GM19452 (cell line): ENCODE data around the gene DTD1.
"Not testable (repeated sequence)": the region's sequence is repeated elsewhere in the genome, so short reads cannot be mapped to it uniquely, and the experiment has no call there.

Experiments used
- ATAC-seq: cut with Tn5 transposase; IDR thresholded peaks from one replicate; pipeline ENCODE4 v1.9.1; 2021; ENCODE audit not compliant: unreplicated experiment

Gene DTD1

DNA sequence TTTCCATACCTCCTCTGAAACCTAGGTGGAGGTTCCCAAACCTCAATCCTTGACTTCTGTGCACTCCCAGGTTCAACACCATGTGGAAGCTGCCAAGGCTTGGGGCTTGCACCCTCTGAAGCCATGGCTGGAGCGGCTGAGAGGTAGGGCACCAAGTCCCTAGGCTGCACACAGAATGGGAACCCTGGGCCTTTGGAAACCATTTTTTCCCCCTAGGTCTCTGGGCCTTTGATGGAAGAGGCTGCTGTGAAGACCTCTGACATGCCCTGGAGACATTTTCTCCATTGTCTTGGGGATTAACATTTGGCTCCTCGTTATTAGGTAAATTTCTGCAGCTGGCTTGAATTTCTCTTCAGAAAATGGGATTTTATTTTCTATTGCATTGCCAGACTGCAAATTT, 199.2 kb downstream of the DTD1 start:
- not testable (repeated sequence) for ATAC-seq

DNA sequence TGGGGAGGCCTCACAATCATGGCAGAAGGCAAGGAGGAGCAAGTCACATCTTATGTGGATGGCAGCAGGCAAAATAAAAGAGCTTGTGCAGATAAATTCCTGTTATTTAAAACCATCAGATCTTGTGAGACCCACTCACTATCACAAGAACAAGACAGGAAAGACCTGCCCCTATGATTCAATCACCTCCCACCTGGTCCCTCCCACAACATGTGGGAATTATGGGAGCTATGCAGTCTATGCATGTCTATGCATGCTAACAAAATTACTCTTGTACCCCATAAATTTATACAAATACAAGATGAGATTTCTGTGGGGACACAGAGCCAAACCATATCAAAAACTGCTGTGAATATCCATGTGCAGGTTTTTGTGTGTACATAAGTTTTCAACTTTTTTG, 200.2 kb downstream of the DTD1 start:
- ATAC-seq: no peak

DNA sequence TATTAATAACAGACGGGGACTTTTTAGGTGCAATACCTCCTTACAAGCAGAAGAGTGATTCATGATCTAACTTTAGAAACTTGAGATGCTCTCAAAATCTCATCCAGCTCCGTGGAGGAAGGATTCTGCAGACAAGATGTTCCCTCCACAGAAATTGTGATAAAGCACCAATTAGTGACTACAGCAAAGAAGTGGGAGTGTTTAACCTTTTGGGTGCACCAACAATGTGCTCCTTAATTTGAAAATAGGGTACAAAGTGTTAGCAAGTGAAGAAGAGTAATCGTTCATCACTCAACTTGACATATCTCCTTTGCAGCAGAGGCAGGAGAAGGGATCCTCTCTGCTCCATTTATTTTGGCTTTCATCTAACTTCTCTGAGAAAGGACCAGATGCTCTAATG, 202.9 kb downstream of the DTD1 start:
- ATAC-seq: no peak

DNA sequence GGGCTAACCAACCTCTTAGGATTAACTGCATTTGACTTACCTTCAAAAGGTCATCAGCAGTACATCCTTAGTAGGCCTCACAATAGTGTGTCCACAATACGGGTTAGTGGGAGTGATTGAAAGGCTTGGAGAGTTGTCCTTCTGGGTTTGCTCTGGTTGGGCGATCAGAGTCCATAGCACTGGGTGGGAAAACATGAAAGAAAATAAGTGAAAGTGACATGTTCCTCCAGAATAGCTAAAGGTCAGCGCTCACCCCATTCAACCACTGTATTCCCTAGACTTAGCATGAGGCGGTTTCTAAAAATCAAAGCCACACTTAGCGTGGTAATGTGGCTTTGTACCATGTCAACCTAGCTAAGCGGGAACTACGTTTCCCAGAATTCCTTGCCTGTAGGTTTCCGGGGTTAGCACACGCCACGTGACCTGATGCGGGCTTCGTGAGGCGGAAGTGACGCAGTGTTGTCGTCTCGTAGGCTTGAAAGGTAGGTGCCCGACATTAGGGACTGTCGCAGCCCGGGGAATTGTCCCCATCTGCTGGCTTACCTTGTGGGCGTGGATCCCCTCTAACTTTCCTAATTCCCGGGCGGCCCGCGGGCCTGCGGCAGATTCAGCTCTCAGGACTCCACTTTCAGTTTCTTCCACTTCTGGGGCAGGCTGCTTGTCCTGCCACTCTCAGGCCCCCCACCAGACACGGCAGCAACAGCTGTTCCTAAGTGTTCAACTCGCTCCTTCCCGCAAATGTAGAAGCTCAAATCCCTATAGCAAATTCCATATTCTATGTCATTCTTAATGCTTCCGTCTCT, 206.0 kb downstream of the DTD1 start:
- peak; percentile 98 for ATAC-seq

DNA sequence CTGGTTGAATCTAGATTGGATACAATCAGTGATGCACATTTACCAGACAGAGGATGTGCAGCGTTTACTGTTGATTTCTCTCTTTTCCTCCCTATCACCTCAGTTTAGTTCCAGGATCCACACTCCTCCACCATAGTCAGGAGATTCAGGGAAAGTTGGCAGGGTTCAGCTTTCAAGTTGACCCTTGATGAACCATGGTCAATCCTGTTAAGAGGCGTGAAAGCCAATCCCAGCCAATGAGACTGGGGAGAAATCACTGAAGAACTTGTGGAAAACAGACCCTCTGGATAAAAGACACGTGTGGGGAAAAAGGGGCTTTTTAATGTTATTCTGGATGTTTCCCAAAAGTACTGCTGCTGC, 206.6 kb downstream of the DTD1 start:
- ATAC-seq: no peak

DNA sequence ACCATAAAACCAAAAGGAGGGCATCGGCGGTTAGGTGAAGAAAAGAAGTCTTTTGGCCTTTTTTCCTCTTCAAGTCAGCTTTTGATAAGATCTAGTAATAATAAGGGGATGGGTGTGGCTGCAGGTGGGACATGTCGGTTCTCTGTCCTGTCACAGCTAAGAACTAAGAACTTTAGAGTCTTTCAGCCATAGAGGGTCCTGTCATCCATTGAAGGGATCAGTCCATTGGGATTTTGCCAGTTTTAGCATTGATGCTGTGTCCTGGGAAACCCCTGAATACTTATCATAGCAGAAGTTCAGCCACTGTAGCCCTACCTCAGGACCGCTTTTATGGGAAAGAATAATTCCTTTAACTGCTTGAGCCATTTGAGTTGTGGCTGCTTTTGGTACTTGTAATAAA, 207.5 kb downstream of the DTD1 start:
- no peak for ATAC-seq

DNA sequence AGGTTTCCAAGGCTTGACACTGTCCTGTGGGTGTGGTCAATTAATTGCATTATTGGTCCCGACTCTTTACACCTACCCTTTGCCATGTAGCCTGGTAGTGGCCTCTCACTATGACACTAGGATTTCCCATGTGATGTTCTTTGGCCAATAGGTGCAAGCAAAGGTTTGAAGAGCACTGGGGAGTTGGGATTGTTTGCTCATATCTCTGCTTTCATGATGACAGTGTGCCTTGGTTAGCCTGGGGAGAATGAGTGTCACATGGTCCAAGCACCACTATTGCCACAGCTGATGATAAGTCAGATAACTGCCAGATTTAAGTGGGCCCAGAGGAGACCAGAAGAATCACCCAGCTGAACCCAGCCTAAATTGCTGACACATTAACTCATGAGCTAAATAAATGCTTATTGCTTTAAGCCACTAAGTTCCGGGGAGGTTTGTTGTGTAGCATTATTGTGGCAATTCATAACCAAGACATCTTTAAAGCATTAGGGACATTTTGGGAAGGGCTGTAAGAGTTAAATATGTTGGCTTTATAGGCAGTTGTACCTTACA, 208.5 kb downstream of the DTD1 start:
- ATAC-seq: no peak

DNA sequence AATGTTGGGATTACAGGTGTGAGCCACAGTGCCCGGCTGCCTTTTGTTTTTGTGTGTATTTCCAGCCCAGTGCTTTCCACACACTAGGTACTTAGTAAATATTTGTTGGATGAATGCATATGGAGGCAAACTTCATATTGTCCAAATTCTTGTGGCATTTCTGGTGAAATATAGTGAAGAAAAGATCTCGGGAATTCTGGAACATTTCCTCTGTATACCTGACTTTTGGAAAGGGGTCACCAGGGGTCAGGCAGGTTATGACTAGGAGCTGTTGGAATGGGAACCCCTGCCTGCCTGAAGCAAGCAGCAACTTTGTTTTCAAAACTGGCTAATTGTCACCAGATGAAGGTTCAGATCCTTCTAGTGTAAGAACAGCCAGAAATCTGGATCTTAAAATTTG, 213.7 kb downstream of the DTD1 start:
- no peak for ATAC-seq

DNA sequence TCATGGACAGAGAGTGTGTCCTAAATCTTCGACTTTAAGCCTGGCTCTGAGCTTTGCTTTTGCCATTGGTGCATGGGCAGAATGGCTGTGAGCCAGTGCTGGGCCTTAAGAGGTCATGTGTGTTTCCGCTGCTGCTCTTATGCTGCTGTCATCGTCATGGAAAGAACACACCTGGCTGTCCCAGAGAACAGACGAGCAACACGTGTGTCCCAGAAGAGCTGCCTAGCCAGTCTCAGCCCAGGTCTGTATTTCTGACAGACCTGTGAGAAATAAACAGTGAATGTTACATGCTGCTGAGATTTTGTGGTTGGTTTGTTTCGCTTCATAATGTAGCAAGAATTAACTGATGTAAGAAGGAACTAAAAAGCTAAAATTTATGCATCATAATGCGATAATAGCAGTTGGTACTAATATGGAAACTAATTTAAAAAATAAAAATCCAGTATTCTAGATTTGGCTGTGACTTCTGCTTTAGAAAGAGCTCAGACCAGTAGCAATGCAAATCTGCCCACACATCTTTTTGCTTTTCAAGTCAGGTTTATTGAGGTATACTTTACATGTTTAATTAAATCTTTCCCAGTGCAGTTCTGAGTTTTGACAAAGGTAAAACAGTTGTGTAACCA, 214.3 kb downstream of the DTD1 start:
- ATAC-seq: peak; percentile 60

DNA sequence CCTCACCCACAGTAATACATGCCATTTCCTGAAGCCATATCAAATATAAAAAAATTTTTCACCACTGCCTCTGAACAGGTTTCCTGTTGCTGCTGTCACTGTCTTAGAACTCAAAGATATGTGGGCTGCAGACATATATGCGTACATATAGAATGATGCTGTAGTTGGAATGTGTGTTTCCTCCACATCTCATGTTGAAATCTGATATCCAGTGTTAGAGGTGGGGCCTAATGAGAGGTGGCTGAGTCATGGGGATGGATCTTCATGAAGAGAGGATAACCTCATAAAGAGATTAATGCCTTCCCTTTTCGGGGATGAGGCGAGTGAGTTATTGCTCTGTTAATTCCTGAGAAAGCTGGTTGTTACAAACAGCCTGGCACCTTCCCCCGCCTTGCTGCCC, 218.0 kb downstream of the DTD1 start:
- ATAC-seq: no peak

DNA sequence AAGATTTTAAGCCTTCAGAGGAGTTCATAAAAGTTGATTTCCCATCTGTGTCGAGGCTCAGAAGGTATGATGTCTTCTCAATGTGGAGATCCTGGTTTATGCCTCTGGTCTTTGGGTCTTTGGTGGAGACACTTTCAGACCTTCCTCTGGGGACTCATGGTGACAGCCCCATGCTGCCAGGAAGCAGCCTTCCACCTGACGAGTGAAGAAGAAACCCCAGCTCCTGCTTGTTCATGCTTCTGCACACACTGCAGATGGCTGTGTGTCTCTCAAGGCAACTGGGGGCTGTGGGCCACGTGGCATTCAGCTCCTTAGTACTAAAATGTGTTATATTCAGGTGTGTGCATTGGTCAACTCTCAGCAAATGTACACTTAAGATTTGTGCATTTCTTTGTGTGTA, 220.9 kb downstream of the DTD1 start:
- no peak for ATAC-seq

DNA sequence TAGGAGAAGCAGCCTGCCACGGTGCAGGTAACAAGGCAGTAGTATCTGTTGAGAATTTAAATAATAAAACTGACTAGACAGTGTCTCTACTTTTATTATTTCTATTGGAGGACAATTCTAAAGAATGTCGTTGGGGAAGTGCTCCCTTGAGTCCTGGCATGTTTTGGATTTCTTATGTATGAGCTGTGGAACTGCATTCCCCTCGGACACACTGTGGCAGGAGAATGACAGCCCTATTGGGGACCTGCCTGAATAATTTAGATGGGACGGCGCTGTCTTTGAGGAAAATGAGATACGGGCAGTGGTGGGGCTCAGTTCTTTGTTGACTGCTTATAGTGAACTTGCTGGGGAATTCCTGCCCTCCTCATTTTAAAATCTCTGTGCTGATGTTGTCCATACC, 223.3 kb downstream of the DTD1 start:
- no peak for ATAC-seq

DNA sequence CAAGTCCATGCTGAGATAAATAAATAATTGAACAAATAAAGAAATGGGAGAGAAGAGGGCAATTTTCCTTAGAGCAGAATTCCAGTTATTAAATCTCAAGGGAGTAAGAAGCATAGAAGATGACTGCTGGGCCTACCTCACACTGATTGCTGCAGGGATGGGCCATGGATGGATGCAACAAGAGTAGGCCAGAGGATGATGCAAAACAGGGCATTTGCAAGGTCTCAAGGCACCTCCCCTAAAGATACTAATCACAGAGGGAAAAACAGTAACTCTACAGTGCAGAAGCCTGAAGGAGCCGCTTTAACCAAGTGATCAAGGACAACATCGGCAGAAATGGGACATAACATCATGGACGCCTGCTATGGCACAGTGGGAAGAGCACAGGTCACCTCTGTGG, 224.1 kb downstream of the DTD1 start:
- no peak for ATAC-seq

DNA sequence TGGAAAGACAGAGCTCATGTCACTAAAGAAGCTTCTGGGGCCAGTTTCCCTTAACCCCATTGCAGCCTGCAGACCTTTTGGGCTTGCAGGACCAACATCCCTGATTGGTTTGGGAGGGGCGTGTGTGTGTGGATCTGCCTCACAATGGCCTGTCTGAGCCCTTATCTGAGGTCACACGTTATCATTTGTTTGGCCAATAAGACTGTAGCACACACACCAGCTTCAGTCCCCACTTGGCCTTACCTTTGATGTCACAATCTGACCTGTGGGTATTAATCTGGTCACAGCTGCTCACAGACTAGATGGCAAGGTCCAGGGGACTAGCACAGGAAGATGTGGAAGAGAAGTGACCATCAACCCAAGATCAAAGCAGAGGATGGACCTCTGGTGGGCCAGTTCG, 225.6 kb downstream of the DTD1 start, which contains the start of gene SCP2D1:
Gene SCP2D1, plus strand, starts transcription at position 301 of the 400 bp plus-strand sequence. Its CDS starts 33 bp downstream, at position 334.
- ATAC-seq: no peak

DNA sequence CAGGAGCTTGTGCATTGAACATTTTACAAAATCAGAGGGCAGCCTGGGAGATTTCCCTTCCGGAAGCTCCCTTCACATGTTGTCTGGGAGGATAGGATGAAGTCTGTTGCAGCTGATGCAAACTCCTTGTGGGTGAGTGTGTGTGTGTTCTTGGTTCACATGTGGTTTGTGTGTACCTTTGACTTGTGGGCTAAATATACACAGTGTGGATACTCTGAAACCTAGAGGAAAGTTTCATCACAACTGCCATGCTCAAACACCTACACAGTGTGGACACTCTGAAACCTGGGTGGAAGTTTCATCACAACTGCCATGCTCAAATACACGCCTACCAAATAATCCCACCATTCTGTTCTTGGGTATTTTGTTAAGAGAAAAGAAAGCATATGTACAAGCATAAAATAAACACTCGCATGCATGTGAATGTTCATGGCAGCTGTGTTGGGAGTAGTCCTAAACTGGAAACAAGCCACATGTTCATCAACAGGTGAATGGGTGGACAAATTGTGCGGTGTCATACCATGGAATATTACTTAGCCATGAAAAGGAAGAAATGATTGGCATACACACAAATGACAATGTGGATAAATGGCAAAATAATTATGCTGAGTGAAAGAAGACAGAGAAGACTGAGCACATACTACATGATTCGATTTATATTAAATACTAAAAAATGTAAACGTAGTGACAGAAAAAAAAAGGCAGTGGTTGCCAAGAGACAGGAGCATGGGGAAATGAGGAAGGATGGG, 227.5 kb downstream of the DTD1 start:
- ATAC-seq: no peak
